Activated CD8-positive, alpha-beta memory T cell treated with anti-CD3 and anti-CD28 coated beads for 48 hours (primary cell): Measurements from ENCODE around the gene HCAR3.
"Not testable (repeated sequence)": the region's sequence is repeated elsewhere in the genome, so short reads cannot be mapped to it uniquely, and the experiment has no call there.

ENCODE experiments used
- DNase-seq, 3 experiments: peaks; one replicate each; pipeline ENCODE4 v3.0.0-alpha.2; 2020; ENCODE audit warnings: low read depth in 2 of 3, low spot score in 2 of 3

Gene HCAR3

DNA sequence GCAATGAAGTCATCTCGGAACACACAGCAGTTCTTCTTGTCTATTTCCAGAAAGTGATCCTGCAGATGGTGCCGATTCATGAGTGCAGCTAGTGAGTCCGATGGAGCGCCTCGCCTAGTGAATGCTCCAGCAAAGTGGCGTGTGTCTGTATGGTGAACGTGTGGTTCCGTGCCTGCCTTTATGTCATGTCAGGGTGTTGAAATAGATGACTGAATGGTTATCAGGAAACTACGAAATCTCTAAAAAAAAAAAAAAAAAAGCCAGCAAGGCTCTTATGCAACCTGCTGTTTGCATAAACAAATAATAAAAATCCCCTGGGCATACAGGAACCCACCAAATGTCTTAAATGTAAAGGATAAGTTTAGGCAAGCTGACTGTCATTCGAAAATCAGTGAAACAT lies at the start of gene HCAR3:
Gene HCAR3 (minus strand): TSS at position 154 of the 400 bp plus-strand sequence. CDS start 74 bp downstream, at position 80.
- DNase-seq = not testable (repeated sequence)

DNA sequence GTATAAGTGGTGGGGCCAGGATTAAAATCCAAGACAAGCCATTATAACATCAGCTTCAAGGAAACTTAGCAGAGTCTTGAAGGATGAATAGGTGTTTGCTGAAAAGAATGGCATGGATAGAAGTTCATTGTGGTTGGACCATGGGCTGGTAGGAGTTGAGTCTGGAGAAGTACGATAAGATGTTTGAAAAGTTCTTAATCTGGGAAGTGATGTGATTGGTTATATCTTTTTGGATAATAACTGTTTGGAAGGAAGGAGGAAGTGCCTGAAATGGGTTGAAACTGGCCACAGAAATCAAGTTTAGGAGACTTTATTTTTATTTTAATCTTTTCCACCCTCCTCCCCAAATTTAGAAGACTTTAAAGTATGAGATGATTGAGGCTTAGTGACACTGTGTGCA lies 41.0 kb upstream of the HCAR3 start:
- DNase-seq = no peak

DNA sequence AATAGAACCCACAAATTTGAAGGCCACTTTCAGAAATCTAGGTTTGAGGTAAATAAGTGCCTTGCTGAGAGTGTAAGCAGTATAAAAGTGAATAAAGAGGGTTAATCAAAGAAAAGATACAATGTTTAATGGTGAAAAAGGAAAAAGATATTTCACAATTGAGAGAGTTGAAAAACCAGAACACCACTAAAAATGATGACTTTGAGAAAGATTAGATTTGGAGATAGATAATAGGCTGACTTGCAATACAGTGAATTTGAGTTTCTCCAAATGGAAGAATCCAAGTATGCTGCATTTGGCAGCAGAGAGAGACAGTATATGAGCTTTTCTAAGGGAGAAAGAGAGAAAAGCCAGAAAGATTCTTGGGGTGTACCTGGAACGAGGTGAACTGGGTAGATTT lies 38.2 kb upstream of the HCAR3 start:
- DNase-seq = no peak

DNA sequence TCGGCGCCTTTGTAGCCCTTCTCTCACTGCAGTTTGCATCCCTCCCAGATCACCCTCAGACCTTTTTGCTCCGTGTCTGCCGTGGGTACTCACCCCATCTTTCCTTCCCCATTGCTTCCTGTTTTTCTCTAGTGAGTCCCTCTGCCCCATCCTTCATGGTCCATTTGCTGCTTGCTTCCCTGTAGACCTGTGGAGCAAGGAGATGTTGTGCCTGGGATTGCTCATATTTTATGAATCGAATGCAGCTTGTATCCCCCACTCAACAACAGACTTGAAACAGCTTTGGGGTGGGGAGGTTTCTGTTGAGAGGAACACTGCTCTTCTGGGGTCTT lies 36.7 kb upstream of the HCAR3 start:
- no peak for DNase-seq

DNA sequence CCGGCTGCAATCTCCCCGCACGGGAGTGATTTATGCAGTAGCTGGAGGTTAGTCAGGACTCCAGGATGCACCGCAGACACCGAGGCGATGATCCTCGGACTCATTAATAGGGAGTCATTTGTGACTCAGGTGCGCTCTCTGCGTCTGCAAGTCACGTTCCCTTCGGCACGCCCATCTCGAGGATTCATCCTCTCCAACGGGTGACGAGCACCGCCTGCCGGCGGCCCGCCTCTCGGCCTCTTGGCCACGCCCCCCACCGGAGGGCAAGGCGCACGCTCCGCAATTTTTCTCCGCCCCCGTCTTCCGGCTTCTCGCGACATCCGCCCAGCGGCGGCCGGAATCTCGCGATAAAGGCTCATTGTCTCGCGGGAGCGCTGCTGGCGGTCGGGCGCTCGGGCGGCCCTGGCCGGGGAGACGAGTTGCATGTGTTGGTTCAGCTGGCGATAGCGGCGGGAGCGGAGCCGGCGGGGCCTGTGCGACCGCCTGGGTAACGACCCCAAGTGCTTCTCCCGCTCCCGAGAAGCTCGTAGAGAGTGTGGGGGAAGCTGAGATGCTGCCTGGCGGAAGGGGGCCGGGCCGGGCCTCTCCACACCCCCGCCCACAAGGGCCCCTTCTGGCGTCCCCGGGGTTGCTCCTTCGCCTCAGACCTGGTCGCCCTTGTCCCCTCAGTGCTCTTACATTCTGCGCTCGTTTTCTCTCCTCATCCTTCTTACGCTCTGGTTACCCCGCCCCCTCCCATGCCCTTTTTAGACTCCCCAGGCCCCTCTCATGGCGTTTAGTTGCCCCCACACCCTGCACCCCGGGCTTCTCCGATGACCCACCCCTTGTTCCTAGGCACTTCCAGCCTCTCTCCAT lies 36.1 kb upstream of the HCAR3 start, which contains the start of gene DENR:
Gene DENR (plus strand): TSS at position 361 of the 855 bp plus-strand sequence. CDS start 878 bp downstream, outside the sequence.
- DNase-seq = peak; percentile 97 to 98 (median 98)

DNA sequence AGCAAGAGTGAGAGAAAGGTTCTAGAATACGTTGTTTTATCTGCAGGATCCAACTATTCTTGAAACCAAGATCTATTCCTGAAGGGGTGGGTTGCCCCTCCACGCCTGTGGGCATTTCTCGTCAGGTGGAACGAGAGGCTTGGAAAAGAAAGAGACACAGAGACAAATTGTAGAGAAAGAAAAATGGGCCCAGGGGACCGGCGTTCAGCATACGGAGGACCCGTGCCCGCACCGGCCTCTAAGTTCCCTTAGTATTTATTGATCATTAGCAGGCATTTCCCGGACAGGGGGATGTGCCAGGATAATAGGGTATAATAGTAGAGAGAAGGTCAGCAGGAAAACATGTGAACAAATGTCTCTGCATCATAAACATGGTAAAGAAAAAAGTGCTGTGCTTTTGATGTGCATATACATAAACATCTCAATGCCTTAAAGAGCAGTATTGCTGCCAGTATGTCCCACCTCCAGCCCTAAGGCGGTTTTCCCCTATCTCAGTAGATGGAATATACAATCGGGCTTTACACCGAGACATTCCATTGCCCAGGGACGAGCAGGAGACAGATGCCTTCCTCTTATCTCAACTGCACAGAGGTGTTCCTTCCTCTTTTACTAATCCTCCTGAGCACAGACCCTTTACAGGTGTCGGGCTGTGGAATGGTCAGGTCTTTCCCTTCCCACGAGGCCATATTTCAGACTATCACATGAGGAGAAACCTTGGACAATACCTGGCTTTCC lies 34.3 kb upstream of the HCAR3 start:
- not testable (repeated sequence) for DNase-seq

DNA sequence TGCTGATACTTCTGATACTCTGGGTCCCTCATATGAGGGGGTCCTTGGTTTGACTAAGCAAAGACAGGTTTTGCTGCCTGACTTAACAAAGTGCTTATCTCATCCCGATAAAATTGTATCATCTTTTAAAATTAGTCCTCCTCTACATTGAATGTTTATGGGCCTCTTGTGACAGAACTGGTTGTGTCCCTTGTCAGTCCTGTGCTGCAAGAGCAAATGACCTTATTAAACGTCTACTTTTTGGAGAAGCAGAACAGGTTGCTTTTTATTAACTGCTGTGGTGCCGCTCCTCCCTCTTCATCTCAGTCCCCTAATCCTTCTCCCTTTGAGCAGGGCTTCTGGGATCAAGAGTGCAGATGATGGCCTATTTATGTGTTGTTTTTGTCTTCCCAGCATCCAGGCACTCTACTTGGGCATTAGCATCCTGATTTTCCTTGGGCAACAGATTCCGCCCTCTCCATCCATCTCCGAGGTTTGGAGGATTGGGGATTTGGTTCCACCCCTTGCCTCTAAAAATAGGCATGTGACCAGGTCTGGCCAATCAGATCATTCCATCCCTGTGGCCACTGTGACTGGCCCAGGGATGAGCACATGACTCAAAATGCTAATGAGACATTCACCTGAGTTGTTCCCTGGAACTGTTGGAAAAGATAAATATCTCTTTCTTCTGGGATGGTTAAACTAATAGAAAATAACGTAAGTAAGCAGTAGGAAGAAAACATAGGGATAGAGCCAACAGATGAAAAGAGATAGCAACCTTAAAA lies 33.1 kb upstream of the HCAR3 start:
- no peak for DNase-seq

DNA sequence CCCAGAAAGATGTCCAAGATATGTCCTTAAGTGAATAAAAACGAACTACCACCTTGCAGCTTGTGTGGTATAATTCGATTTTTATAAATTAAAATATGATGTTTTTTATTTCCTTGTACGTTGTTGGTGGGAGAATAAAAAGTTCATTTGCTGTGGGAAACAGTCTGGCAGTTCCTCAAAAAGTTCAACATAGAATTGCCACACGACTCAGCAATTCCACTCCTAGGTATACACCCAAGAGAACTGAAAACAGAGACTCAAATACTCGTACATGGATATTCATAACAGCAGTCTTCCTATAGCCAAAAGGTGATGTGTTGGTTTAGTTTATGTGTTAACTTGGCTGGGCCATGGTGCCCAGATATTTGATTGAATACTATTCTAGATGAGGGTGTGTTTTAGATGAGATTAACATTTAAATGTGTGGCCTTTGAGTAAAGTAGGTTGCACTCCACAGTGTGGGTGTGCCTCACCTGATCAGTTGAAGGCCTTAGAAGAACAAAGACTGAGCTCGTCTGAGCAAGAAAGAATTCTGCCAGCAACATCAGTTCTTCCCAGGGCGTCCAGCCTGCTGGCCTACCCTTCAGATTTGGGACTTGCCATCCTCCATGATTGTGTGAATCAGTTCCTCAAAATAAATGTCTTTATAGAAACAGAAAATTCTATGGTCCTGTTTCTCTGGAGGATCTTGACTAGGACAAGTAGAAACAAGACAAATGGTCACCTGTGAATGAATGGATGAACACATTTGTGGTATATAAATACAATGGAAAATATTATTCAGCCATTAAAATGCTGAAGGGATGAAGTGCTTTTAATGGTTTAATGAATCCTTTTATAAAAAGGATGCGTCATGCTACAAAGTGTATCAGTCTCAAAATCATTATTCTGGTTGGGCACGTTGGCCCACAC lies 30.9 kb upstream of the HCAR3 start:
- no peak for DNase-seq

DNA sequence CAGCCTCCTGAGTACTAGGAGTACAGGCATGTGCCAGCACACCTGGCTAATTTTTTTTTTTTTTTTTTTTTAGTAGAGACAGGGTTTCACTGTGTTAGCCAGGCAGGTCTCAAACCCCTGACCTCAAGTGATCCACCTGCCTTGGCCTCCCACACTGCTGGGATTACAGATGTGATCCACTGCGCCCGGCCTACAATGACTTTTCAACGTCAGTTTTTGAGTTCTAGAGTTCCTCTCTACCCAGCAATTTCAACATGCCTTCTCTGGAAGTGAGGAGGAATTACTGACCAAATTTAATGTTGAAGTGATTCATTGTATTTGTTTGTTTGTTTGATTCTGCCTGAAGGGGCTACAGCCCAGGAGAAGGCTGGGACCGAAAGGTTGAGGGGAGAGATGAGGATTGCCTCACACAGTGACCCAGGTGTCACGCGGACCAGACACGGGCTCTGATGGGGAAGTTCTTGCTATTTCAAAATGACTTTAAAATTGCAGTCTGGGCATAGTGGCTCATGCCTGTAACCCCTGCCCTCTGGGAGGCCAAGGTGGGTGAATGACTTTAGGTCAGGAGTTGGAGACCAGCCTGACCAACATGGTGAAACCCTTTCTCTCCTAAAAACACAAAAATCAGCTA lies 27.4 kb upstream of the HCAR3 start:
- no peak for DNase-seq

DNA sequence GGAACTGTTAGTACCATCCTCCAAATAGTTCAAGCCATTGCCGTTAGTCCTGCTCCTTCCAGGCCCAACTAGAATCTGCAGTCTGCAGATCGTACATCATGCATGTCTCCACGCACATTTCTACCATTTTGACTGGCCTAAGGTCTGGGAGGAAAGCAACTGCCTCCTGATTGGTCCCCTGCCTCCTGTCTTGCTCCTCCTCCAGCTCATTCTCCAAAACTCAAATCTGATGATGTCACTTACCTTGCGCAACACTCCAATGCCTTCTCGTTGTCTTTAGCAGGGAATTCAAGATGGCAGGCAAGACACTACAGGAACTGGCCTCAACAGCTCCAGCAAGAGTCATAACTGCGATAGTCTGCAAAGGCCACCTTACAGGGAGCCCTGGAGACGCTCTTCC lies 23.7 kb upstream of the HCAR3 start:
- no peak for DNase-seq

DNA sequence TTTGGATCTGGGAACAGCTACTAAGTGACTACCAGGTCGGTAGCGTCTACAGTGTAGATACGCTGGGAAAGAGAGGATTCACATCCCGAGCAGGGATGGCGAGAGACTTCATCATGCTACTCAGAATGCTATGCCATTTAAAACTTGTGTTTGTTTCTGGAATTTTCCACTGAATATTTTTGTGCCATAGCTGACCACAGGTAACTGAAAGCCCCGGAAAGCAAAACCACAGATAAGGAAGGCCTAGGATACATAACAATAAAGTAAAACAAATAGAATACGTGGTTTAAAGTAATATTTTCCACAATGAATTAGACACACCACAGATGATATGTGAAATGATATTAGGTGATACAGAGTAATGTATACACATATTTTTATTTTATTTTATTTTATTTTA lies 22.0 kb upstream of the HCAR3 start:
- no peak for DNase-seq

DNA sequence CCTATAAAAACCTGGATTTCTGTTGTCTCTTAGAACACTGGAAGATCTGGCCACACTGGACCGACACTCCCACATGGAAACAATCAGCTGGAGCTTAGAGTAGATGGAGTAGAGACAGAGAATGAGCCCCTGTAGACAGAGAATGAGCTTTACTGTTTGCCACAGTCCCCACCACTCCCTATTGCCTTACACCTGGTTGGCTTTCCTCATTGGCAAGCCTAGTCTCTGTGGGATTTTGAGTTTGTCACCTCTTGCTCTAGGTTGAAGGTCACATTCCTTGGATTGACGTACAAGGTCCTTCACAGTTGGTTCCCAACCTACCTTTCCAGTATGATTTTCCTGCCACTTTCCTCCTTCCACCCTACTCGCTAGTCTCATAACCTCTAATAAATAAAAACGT lies 16.0 kb upstream of the HCAR3 start:
- DNase-seq = no peak

DNA sequence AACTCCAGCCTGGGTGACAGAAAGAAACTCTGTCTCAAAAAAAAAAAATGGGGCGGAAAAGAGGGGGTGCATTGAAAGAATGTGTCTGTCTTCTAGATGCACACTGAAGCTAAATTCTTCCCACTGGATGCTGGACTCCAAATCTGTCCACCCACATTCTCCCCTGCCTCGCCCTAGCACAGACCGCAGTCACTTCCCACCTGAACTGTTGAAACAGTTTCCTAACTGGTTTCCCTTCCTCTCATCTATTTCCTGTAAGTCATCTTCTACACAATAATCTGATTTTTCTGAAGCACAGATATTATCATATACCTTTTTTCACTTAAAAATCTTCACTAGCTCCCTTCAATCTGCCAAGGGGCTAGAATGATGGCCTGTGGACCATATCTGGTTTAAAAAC lies 15.6 kb upstream of the HCAR3 start:
- no peak for DNase-seq

DNA sequence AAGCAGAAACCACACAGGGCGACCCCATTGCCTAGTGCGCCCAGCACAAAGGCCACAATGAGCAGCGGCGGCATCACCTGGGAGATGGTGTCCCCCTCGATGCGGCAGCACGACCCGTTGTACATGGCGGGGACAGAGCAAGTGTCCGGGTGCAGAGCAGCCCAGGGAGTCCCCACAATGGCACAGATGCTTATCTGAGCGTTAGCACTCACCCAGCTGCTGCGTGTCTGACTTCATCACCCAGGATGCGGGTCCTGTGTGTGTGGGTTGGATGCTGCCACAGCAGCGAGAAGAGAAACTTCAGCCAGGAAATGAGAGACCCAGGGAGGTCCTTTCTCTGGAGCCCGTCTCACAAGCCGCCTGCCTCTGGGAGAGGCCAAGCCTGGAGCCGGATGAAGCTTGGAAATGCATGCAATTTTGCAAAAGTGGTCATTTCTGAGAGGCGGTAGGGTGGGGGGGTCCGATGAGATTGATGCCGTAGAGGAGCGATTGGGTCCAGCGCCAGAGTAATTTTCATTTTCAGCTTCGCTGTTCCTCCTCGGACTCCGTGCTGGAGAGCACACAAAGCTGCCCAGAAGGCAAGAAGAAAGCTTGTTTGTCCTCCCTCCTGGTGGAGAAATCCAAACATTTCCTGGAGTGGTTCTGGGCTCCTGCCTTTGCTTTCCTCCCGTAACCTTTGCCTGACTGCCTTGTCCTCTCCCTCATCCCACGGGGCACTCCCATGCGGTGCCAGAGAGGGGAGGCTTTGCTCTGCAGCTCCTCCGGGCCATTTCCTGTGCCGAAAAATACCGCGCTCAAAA lies 13.8 kb upstream of the HCAR3 start, which contains the start of gene HCAR1:
Gene HCAR1 (minus strand): TSS at position 630 of the 800 bp plus-strand sequence. CDS start 505 bp downstream, at position 125.
- peak in 1 of 3 experiments; percentile 23 for DNase-seq

DNA sequence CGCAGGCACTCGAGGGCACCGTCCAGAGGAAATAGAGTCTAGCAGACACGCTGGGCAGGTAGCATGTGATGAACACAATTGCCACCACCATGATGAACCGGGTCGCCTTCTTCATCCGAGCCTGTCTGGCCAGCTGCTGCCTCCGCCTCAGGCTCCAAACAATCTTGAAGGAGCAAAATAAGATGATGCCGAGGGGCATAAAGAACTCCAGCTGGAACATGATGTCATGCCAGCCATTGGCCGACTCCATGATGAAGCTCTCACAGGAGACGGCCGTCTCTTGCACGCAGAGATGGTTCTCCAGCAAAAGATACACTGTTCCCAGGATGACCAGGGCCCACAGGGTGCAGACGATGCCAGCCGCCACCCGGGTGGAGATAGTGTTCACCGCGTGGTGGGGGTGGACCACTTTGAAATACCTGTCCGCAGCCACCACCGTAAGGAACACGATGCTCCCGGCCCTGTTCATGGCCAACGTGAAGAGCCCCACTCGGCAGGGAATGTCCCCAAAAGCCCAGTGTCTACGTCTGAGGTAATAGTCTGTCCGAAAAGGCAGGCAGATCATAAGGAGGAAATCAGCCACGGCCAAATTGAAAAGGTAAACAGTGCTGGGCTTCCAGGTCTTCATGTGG lies 13.1 kb upstream of the HCAR3 start:
- DNase-seq = no peak

DNA sequence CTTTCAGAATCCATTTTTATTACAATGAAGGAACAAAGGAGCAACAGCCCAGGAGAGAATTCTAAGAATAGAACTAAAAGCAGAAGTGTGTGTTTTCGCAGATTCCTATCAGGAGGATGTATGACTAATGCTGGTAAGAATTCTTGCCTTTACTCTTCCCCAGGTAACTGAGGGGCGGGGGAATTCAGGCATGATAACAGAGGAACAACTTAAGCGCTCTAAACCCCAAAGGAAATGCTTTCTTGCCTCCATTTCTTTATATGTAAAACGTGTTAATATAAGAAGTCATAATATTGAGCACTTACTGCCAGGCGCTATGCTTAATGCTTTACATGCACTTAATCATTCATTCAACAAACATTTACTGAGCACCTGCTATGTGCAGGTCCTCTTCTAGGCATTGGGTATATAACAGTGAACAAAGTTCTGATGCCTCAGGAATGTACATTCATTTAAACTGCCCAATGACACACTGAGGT lies 9.5 kb upstream of the HCAR3 start:
- no peak for DNase-seq

DNA sequence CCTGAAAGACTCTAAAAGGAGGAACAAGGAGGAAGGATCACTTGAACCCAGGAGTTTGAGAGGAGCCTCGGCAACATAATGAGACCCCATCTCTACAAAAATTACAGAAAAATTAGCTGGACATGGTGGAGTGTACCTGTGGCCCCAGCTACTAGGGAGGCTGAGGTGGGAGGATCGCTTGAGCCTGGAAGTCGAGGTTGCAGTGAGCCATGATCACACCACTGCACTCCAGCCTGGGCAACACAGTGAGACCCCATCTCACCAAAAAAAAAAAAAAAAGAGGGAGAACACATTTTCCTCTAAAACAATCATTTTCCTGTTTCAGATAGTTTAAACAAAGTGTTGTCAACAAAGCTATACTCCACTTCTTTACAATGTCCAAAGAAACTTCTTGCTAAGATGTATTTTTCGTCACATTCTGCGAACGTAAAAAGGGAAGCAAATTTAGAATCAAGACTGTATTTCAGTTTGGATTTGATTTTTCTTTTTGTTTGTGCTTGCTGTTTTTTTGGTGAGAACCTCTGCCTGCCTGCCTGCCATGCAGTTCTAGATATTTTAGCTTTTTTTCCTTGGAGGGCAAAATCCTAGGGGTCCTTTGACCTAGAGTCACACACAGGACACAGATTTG lies 9.0 kb upstream of the HCAR3 start:
- no peak for DNase-seq

DNA sequence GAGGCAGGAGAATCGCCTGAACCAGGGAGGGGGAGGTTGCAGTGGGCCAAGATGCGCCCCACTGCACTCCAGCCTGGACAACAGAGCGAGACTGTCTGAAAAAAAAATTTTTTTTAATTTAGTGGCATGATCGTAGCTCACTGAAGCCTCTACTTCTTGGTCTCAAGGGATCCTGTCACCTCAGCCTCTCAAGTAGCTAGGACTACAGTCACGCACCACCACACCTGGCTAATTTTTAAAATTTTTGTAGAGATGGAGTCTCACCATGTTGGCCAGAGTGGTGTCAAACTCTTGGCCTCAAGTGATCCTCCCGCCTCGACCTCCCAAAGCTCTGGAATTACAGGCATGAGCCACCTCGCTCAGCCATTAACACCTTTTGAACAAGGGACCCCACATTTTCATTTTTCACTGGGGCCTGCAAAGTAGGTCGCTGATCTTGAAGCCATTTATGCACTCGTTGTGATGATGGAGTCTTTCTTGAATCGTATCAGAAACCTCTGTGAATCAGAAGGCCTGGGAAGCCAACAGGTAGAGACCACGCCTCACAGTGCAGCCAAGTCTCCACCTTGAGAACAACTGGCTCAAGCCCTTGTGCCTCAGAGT lies 8.1 kb upstream of the HCAR3 start:
- no peak for DNase-seq
